DMS53 (cell line): ENCODE results near the gene PARD3.
"Not testable (repeated sequence)": the region's sequence is repeated elsewhere in the genome, so short reads cannot be mapped to it uniquely, and the experiment has no call there.

Experiments
- DNase-seq: peaks from one replicate; lab custom pipeline; 2025; lab: John Stamatoyannopoulos, UW

The PARD3 gene

GRCh38 chr10:34098821-34099567 lies 716.1 kb downstream of the PARD3 start:
- DNase-seq: no peak

GRCh38 chr10:34097682-34098081 lies 717.4 kb downstream of the PARD3 start:
- DNase-seq: peak; percentile 81

DNA sequence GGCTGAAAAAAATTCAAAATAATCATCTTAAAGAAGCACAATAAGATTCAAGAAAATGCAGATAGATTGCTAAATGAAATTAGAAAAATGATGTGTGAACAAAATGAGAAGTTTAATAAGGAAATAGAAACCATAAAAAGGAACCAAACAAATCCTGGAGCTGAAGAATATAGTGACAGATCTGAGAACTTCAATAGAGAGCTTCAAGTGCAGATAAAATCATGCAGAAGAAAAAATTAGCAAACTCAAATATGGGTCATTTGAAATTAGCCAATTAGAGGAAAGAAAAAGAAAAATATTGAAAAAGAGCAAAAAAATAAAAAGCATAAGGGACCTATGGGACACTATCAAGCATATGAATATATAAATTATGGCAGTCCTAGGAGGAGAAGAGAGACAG lies 720.1 kb downstream of the PARD3 start:
- DNase-seq: no peak

DNA sequence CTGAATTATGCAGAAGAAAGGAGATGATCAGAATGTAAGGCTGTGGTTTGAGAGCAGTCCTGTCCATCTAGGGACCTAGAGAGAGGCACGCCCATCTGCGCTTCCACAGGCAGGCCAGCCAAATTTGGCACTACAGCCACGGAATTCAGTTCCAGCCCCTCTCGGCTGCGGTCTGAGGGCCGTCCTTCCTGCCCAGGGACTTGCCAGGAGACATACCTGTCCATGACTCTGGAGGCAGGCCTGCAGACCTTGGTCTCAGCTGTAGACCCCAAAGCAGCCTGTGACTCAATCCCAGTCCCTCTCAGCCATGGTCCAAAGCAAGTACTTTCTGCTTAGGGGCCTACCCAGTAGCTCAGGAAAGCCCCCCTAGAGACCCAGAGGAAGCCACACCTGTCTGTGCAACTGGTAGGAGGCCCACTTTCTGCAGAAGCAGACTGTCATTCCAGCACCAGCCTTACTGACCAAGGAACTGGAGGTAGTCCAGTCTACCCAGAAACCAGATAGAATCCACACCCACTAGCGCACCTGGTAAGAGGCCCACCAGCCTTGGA lies 720.9 kb downstream of the PARD3 start:
- DNase-seq: no peak

DNA sequence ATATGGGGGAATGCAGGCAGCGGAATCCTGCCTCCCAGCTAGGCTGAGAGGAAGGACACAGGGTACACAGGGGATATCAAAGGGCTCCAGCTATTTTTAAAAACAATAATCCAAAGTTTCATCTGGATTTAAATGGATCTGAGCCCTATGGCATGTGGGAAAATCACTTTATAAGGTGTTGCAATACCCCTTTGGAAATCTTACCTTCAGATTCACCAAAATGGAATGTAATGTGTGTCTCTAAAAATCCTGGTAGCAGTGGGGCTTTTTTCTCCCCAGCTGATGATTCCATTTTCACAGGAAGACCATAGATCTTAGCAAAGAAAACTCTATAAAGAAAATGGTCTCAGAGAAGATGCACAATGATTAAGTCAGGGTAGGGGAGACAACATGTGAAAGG lies 722.2 kb downstream of the PARD3 start:
- no peak for DNase-seq

- no peak for DNase-seq
Measured at GRCh38 chr10:34091635-34092195, 723.4 kb downstream of the PARD3 start.

- DNase-seq: no peak
Measured at GRCh38 chr10:34089253-34089652, 725.8 kb downstream of the PARD3 start.

DNA sequence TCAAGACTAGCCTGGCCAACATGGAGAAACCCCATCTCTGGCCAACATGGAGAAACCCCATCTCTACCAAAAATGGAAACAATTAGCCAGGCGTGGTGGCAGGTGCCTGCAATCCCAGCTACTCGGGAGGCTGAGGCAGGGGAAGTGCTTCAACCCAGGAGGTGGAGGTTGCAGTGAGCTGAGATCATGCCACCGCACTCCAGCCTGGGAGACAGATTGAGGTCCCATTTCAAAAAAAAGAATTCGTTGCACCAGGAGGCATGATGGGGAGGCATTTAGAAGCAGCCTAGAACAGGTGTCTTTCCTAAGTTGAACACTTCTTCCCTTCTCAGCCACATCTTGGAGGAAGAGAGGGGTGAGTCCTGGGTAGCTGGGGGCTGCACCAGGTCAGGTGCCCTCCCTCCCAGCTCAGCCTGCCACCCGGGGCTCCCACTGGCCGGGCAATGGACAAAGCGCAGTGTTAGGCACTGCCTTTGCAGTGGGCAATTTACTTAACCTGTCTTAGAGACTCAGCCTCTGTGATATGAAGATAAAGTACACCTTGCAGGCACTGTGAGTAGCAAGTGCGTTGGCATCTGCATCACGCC lies 726.8 kb downstream of the PARD3 start:
- no peak for DNase-seq

GRCh38 chr10:34087095-34087418 lies 728.0 kb downstream of the PARD3 start:
- no peak for DNase-seq

DNA sequence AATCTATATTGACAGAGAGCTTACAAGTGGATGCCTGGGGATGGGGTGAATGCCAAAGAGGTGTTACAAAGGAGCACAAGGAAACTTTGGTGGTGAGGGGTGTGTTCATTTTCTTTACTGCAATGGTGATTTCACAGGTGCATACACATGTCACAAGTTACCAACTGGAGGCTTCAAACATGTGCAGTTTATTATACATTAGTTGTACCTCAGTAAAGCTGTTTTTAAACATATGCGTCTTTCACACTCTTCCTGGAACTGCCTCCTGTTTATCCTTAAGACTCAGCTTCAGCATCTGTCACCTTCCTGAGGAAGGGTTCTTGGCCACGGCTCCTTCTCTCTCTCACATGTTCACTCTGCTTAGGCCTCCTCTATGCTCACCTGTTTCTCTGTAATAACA lies 731.5 kb downstream of the PARD3 start:
- no peak for DNase-seq

GRCh38 chr10:34081948-34082347 lies 733.1 kb downstream of the PARD3 start:
- DNase-seq: peak; percentile 10

DNA sequence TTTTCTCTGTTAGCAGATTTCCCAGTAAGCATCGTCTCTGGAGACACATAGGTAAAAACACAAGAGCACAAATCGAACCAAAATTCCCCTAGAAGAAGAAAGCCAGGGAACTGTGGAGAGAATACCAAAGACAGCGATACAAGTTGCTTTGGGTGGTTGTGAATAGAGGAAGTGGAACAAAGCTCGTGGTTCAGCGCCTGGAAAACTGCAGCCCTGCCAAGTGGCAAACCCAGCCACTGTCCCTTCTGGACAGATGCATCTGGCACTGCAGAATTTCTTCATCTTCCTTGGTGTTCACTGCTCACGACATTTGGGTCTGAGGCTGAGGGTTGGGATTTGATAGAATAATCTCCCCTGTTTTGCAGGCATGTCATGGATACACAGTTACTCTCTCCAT lies 733.8 kb downstream of the PARD3 start:
- DNase-seq: no peak

GRCh38 chr10:34080485-34081346 lies 734.4 kb downstream of the PARD3 start:
- no peak for DNase-seq

GRCh38 chr10:34079702-34080484 lies 735.2 kb downstream of the PARD3 start:
- DNase-seq: no peak

- DNase-seq: no peak
Measured at GRCh38 chr10:34078745-34079470, 736.2 kb downstream of the PARD3 start.

GRCh38 chr10:34078017-34078744 lies 736.9 kb downstream of the PARD3 start:
- no peak for DNase-seq

GRCh38 chr10:34076443-34076842 lies 738.7 kb downstream of the PARD3 start:
- no peak for DNase-seq

DNA sequence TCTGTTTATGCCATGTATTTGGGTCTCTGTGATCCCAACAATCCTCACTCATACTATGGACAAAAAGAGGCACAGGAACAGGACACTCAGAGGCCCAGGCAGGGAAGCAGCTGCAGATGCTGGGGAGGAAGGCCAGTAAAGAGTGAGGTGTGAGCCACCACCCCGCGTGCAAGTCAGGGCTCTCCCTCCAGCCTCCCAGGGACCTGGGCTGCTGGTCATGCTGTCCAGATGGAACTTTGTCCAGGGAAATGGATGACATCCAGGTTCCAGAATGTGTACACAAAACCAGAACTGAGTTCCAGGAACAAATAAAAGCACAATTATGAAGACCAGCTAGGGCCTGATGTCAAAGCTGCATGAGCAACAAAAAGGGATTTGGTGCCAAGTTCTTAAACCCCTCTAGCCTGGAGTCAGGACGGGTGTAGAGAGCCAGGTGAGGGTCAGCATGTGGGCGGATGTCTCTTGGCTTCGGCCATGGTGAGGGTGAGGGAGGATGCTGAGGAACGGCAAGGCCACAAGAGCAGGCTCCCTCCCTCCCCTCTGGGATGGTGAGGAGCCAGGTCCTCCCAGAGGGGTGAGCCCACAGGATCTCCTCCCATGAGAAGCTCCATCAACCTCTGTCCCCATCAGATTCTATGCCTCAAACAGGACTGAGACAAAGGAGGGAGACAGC lies 739.7 kb downstream of the PARD3 start:
- DNase-seq: no peak

GRCh38 chr10:34074051-34074450 lies 741.0 kb downstream of the PARD3 start:
- no peak for DNase-seq

- not testable (repeated sequence) for DNase-seq
Measured at GRCh38 chr10:34067741-34068140, 747.4 kb downstream of the PARD3 start.
